ENCODE data around the gene NADSYN1.

NADSYN1 gene

GRCh38 chr11:71453037-71453917, at the start of gene NADSYN1:
Gene NADSYN1, plus strand, starts transcription at chr11:71453203. Its CDS starts 94 bp downstream, at chr11:71453297.
- peak; percentile 94 for DNase-seq (ENCODE audit: low read depth)
- peak within 1 kb of the TSS; percentile 92 for H3K4me3 ChIP-seq (replicated peaks; ENCODE audit: low read depth, low read length)
- no peak for TF ChIP-seq CTCF (IDR thresholded peaks at IDR 0.05; ENCODE audit: low read length, missing control alignments)

GRCh38 chr11:71404209-71404608, 48.8 kb upstream of the NADSYN1 start:
- H3K4me3 ChIP-seq (replicated peaks; ENCODE audit: low read depth, low read length) = no peak overlapping the region
- no peak for DNase-seq (ENCODE audit: low read depth)
- TF ChIP-seq CTCF (IDR thresholded peaks at IDR 0.05; ENCODE audit: low read length, missing control alignments) = no peak

DNA sequence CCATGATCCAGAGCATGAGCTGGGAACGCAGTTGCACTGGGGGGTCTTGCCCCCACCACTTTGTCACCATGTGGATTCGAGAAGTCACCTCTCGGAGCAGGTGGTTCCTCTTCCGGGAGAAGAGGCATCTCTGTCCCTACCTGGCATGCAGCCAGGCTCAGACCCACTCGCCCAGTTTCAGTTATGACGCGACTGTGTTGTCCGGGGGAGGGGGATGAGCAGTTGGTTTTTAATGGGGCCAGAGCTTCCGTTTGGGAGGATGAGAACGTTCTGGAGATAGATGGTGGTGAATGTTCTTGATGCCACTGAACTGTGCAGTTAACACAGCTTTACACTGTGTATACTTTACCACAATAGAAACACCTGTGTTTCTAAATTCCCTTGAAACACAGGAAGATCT, 46.3 kb upstream of the NADSYN1 start:
- no peak overlapping the region for H3K4me3 ChIP-seq (replicated peaks; ENCODE audit: low read depth, low read length)
- no peak for TF ChIP-seq CTCF (IDR thresholded peaks at IDR 0.05; ENCODE audit: low read length, missing control alignments)
- no peak for DNase-seq (ENCODE audit: low read depth)

GRCh38 chr11:71407356-71407755, 45.6 kb upstream of the NADSYN1 start:
- no peak overlapping the region for H3K4me3 ChIP-seq (replicated peaks; ENCODE audit: low read depth, low read length)
- DNase-seq (ENCODE audit: low read depth) = no peak
- no peak for TF ChIP-seq CTCF (IDR thresholded peaks at IDR 0.05; ENCODE audit: low read length, missing control alignments)

- no peak overlapping the region for H3K4me3 ChIP-seq (replicated peaks; ENCODE audit: low read depth, low read length)
- no peak for TF ChIP-seq CTCF (IDR thresholded peaks at IDR 0.05; ENCODE audit: low read length, missing control alignments)
- no peak for DNase-seq (ENCODE audit: low read depth)
Observed at GRCh38 chr11:71408826-71409225, 44.2 kb upstream of the NADSYN1 start.

GRCh38 chr11:71410363-71410966, 42.5 kb upstream of the NADSYN1 start:
- no peak overlapping the region for H3K4me3 ChIP-seq (replicated peaks; ENCODE audit: low read depth, low read length)
- no peak for DNase-seq (ENCODE audit: low read depth)
- TF ChIP-seq CTCF (IDR thresholded peaks at IDR 0.05; ENCODE audit: low read length, missing control alignments) = no peak

All from fibroblast of pulmonary artery (primary cell).